CD1c-positive myeloid dendritic cell (primary cell): ENCODE measurements around the gene TMOD1.
"Not testable (repeated sequence)": the region's sequence is repeated elsewhere in the genome, so short reads cannot be mapped to it uniquely, and the experiment has no call there.

ENCODE experiments used
- DNase-seq: peaks from one replicate; pipeline ENCODE4 v3.0.0-alpha.2; 2016; ENCODE audit errors: extremely low spot score

The TMOD1 gene

DNA sequence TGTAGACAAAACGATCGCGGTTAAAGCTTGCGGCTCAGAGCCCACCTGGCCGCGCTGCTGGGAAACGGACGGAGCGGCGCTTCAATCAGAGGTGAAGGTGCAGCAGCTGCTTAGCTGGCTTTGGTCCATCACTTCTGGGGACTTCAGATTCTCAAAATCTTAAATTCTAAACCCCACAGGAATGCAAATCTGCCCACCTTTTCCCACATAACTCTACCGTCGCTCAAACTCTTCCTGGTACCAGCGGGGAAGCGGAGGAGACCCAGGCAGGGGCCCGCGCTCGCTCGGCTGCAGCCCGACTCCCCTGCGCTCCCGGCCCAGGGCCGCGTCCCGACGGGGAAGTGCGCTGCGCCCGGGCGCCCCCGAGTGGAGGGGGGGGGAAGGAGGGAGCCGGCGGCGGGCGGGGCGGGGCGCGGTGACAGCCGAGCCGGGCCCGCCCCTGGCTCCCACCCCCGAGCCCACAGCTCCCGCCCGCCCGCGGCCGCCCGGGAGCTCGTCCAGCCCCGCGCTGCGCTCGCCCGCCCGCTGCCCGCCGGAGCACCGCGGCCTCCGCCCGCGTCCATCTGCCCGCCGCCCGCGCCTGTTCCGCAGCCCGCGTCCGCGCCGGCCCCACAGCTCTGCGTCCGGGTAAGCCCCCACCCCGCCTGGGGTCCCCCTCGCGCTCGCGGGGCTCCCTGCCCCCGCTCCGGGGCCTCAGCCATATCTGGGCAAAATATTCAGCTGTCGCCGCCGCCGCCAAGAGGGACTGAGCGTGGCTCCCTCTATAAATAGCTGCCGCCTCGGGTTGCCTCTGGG, at the start of gene TMOD1:
Gene TMOD1, plus strand, starts transcription at position 490 of the 795 bp plus-strand sequence. CDS start 22,523 bp downstream, outside the sequence.
- peak; percentile 75 for DNase-seq

DNA sequence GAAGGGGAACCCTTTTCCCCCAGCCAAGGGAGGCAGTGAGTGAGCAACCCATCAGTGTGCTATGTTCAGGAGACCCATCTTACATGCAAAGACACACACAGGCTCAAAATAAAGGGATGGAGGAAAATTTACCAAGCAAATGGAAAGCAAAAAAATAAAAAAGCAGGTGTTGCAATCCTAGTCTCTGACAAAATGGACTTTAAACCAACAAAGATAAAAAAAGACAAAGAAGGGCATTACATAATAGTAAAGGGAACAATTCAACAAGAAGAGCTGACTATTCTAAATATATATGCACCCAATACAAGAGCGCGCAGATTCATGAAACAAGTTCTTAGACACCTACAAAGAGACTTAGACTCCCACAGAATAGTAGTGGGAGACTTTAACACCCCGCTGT, 47.9 kb upstream of the TMOD1 start:
- not testable (repeated sequence) for DNase-seq

DNA sequence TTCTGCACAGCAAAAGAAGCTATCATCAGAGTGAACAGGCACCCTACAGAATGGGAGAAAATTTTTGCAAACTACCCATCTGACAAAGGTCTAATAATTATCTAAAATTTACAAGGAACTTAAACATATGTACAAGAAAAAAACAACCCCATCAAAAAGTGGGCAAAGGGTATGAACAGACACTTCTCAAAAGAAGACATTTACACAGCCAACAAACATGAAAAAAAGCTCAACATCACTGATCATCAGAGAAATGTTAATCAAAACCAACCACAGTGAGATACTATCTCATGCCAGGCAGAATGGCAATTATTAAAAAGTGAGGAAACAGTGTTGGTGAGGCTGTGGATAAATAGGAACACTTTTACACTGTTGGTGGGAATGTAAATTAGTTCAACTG, 44.6 kb upstream of the TMOD1 start:
- not testable (repeated sequence) for DNase-seq

DNA sequence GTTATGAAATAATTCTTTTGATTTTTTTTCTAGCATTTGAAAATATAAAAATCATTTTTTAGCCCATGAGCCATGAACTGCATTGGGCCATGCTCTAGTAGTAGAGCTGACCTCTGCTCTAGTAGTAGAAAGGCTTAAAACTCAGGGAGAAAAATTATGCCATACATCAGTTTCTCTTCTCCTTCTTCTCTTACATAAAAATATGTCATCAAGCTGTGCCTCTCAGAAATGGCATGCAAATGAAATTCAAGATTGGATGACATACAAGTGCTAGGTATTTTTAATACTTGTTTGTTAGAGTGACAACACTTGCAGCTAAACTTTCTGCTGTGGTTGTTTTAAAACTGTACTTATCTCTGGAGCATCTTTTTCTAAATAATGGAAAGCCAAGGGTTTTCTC, 42.1 kb upstream of the TMOD1 start:
- no peak for DNase-seq

DNA sequence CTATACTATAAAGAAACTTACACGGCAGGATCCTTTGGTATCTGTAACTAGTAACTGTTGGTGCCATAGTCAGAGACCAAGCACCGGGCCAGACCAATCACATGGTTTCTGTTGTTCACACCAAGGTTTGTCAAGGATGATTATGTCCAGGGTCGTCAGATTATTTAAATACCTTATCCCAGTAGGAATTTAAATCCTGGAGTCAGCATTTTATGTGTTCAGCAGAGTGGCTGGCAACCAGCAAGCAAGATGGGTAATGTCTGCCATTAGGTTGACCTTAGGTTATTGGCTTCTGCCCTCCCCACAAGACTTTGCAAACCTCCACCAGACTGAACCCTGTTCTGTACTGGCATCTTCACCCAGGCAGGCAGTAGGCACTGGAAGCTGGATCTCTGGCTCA, 39.3 kb upstream of the TMOD1 start:
- no peak for DNase-seq

DNA sequence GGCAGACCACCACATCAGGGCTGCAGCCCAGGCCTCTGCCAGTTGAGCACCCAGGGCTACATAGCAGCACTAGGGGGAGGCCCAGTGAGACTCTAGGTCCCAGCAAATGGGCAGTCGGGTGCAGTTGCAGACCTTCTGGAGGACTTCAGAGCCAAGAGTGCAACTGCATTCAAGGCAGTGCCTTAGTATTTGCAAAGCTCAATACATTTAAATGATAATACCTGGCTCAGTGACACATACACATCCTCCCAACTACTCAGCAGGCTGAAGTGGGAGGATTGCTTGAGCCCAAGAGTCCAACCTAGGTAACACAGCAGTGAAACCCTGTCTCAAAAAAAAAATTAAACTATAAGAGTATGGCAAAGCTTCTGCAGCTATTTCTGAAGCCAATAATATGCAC, 38.6 kb upstream of the TMOD1 start:
- DNase-seq: no peak

DNA sequence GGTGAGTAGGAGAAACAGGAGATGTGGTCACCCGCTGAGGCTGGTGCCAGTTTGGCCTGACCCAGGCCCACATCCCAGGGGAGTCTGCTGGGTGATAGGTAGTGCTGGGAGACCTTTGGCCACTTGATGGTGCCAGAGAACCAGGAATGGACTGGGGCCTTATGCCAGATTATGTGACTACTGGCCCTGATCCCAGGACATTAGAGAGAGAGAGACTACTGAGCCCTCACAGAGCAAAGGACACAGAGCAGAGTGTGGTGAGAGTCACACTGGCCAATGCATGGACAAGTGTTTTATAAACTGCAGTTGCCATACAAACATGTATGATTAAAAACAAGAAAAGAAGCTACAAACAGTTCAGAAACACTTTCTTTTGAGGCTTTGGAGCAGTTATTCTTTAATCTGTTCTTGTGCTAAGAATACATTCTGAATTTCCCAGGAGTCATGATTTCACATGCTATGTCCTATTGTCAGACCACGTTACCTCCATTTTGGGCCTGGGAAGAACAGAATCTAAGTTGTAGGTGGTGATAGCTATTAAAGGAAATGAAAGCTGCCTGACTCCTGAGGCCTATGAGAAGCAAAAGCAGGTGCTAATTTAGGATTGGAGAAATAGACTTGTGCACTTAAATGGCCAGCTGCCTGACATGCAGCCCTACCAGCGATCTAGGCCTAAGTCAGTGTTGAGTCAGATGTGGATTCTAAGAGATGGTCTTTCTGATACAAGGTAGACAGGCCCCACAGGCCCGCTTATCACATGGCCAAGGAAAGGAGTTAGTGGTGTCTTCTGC, 32.6 kb upstream of the TMOD1 start:
- DNase-seq: peak; percentile 37

DNA sequence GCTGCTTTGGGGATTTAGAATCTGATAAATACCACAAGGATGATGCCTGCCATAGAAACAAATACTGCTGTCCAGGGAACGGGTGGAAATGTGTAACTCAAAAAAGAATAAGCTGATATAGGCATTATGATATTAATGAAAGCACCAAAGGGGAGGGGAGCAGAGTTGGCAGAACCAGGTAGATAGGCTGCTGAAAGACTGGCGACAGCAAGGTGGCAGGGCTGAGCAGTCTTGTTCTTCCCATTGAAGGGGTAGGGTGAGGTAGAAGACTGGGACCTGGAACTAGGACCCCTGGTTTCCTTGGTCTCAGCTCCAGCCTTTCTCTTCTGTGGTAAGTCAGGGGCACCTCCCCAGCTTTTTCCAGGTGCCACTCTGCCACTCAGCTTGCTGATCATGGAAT, 31.4 kb upstream of the TMOD1 start:
- no peak for DNase-seq

DNA sequence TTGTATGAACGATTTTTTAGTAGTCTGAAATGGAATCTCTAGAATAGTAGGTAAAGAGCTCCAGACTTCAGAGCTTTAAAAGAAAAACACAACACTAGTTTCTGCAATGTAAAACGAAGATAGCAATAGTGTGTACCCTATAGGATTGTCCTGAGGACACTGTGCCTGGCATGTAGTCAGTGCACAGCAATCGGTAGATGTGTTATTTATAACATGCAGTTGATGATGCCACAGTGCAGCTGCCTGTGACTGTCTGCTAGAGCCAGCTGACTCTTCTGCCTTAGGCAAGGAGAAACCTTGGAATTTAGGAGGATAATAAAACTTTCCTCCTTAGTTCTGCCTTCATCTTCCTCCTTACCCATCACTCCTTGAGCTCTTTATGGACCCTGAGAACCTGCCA, 27.7 kb upstream of the TMOD1 start:
- no peak for DNase-seq

DNA sequence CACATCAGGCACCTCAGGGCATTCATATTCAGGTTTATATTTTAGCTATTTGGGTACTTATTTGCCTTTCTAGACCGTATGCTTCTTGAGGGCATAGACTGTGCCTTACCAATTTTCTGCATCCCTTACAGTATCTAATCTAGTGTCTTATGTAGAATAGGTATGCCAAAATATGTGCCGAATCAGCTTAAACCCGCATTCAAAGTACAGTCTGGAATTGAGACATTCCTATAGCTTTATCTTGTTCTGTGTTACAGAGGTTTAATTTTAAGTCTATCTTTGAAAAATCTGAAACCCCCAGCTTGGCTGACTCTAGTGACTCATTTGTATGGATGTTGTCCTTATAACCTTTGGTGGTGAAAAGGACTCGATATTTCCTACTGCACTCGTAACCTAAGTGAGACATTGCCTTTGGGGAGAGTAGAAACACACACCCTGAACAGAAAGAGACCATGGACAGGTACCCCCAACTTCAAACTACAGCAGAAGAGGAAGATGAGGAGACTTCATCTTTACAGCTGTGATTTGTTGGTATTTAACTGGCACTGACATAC, 27.0 kb upstream of the TMOD1 start:
- no peak for DNase-seq

DNA sequence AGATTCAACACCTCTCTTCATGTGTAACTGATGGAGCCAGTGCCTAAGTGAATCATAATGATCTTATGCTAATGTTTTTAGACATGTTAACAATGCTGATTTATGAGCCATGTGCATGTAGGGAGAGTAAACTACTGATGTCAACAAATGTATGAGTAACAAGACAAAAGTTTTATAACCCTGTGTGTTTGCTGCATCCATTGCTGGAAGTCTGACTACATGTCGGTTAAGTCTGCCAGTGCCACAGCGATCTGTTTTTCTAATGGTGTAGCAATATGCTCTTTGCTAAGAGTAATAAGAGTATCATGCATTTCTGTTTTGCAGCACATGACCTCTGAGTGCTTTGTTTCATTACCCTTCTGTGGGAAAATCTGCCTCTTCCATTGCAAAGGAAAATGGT, 26.4 kb upstream of the TMOD1 start:
- DNase-seq: no peak

DNA sequence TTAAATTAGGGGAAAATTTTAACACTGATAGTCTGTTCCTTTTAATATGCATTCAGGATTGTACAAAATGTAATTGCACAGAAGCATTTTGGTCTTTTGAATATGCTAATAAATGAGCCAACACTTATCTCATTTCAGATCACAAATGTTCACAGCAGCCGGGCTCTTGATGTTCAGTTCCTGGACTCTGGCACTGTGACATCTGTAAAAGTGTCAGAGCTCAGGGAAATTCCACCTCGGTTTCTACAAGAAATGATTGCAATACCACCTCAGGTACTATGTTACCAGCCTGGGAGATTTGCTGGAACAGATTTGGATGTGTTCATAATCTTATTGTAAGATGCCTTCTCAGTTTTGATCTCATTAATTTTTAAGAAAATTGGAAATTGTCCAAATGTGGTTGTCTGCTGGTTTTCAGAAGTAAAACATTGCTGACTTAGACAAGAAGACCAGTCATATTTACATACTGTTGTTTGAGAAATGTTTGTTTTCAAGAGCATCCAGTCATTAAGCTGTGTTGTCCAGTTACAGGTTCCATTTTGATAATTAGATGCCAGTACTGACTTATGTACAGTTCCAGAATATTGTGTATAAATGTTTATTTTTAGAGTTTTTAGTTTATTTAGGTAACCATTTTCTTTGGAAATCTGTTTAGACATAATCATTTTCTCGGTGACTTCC, 23.0 kb upstream of the TMOD1 start:
- DNase-seq: no peak

DNA sequence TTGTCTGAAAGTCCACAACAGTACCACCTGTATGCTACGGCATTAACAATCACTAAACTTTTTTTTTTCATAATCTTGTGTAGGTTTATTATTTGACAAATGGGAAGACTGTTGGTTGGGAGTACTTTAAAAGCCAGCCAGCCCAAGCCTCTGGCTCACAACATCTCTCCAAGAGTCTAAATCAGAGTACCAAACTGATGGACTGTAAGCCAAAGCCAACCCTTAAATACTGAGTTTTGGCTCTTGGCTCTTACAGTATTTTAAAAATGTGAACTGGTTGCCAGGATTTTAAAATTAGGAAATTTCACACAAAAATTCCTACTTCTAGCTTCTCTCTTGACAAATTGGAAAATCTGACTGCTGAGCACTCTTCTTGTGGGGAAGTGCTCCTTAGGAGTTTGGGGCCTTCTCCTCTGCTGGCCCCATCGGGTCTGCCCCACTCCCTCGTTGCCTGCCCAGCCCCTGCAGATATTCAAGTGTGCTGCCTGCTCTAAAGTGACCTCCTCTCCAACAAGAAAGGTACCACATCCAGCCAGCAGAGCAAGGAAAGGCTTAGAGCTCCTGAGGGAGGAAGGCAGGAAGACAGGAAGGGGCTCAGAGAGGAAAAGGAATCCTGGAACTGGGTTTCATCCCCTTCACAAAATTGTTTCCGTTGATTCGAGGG, 21.8 kb upstream of the TMOD1 start:
- DNase-seq: no peak

DNA sequence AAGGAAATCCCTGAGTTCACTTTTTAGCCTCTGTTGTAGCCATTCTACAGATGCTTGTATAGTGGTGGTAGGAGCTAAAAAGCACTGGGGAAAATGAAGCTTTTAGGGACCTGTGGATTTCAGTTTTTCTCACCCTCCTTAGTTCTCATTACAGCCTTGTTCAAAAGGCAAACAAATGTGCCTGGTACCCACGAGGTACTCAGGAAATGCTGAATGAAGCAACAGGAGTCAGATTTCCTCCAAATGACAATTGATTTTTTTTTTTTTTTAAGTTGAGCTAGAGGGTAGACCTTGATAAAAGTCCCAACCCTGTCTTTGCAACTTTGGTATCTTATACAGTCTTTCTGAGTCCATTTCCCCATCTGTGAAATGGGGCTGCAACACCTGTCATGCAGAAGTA, 21.3 kb upstream of the TMOD1 start:
- DNase-seq: no peak

DNA sequence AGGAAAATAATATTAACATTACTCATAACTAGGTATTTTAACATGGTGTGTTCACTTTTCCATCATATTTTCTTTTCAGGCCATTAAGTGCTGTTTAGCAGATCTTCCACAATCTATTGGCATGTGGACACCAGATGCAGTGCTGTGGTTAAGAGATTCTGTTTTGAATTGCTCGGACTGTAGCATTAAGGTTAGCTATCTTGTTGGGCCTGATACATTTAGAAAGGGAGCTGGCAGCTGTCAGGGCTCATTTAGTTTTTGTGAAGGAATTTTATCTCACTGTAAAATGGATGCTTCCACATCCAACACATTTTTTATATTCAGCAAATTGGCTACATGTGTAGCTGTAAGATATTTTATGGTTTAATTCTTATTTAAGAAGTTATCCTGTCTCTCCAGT, 20.7 kb upstream of the TMOD1 start:
- no peak for DNase-seq

DNA sequence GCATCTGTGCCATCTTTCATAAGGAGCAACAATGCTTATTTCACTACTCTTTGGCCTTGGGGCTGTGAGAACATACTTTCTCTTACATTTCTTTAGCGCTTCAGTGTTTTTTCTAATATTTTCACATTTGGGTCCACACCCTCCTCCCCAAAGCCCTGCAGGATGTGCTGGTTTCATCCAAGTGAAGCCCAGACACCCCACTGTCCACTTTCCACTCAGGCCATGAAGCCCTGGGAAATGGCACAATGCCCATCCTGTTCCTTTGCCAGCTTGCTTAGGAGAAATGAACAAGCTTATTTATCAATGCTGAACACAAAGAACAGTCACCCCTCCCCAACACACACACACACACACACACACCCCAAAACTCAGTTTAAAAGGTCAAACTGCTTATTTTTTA, 17.3 kb upstream of the TMOD1 start:
- no peak for DNase-seq

DNA sequence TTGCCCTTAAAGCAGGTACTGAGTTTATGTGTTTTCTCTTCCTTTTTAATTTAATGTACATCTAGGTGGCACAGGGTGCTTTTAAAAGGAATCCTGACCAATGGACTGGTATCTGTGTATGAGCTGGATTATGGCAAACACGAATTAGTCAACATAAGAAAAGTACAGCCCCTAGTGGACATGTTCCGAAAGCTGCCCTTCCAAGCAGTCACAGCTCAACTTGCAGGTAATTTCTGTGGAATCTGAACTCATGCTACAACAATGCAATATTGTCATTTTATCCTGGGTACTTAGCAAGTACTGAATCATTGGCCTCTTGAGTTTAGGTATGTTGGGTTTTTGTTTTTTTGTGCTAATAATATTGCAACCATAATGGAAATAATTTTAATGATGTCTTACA, 14.4 kb upstream of the TMOD1 start:
- no peak for DNase-seq

DNA sequence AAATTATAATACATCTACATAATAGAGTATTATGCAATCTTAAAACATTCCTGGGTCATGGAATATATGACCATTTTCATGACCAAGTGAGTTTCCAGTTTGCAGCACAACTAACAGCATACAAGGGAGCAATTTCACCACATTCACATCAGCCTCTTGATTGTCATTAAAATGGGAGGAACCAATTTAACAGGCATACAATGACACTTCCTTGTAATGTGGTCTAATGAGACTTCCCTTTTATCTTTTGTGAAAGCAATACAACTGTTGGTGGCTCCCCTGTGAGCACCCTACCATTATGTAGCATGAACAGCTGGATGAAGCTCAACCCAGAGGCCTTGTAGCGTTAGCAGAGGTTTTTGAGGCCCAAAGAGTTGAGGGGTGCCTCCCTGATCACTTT, 13.6 kb upstream of the TMOD1 start:
- peak; percentile 12 for DNase-seq

DNA sequence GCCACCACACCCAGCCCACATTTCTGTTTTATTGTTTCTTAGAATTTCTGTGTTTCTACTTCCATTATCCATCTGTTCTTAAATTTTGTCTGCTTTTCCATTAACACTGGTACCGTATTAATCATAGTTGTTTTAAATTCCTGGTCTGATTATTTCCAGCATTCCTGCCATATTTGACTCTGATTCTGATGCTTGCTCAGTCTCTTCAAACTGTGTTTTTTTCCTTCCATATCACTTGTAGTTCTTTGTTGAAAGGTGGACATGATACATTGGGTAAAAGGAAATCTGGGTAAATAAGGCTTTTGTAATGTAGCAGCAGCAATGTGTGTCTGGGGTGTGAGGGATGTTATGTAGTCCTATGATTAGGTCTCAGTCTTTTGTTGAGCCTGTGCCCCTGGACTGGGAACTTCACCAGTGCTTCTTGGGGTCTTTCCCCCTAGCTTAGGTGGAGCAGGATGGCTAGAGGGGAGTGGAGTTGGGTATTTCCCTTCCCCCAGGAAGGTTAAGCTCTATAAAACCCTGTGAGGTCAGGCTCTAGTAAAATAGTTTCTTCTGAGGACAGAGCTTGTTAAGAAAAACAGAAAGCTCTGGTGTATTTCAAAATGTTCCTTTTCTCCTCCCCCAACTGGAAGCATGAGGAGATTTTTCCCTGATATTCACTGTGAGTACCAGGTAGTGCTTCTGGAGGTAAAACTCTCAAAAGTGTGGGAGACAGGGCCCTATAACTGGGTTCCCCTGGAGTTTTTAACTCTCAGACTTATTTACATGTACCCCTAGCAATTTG, 10.1 kb upstream of the TMOD1 start:
- no peak for DNase-seq

DNA sequence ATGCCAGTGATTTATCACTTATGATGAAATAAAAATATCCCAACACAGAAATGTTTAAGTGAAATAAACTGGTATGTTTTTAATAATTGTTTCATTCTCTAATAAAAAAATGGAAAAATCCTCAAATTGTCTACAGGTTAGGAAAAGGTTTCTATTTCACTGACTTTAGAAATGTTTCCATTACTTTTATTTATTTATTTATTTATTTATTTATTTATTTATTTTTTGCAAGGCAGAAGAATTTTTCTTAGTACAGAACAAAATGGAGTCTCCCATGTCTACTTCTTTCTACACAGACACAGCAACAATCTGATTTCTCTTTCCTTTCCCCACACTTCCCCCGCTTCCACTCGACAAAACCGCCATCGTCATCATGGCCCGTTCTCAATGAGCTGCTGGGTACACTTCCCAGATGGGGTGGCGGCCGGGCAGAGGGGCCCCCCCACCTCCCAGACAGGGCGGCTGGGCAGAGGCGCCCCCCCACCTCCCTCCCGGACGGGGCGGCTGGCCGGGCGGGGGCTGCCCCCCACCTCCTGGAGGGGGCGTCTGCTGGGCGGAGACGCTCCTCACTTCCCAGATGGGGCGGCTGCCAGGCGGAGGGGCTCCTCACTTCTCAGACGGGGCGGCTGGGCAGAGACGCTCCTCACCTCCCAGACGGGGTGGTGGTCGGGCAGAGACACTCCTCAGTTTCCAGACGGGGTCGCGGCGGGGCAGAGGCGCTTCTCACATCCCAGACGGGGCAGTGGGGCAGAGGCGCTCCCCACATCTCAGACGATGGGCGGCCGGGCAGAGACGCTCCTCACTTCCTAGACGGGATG, 3.7 kb upstream of the TMOD1 start:
- not testable (repeated sequence) for DNase-seq
